GM23338 (cell line): ENCODE data around the gene MYL5.

Source experiments
- CREB1 ChIP-seq: fragments of 250-450 bp; sonication (Bioruptor Pico); IDR thresholded peaks from 2 replicates; pipeline ENCODE4 v1.5.0; 2020; ENCODE audit warnings: low read depth, mild to moderate bottlenecking, moderate library complexity
- EZH2 ChIP-seq: fragments of 200-600 bp; sonication (generic); IDR thresholded peaks from one replicate; pipeline ENCODE4 v1.8.0; 2017; ENCODE audit warnings: antibody characterized with exemption, mild to moderate bottlenecking, low read depth; ENCODE audit not compliant: unreplicated experiment
- EZH2phosphoT487 ChIP-seq: fragments of 200-600 bp; sonication (generic); IDR thresholded peaks from one replicate; pipeline ENCODE4 v1.8.1; 2018; ENCODE audit warnings: antibody characterized with exemption; ENCODE audit not compliant: unreplicated experiment
- JUNB ChIP-seq: IDR thresholded peaks from one replicate; pipeline ENCODE4 v1.6.1; 2016; ENCODE audit warnings: antibody characterized with exemption; ENCODE audit not compliant: unreplicated experiment
- NANOG ChIP-seq: IDR thresholded peaks from 2 replicates; pipeline ENCODE4 v1.6.1; 2016; ENCODE audit warnings: antibody characterized with exemption, borderline replicate concordance
- POLR2AphosphoS5 ChIP-seq: IDR thresholded peaks from 2 replicates; pipeline ENCODE4 v1.6.1; 2016; ENCODE audit warnings: antibody characterized with exemption, low read depth
- STAT1 ChIP-seq: IDR thresholded peaks from one replicate; pipeline ENCODE4 v1.6.1; 2016; ENCODE audit warnings: antibody characterized with exemption; ENCODE audit not compliant: unreplicated experiment
- ZNF114 ChIP-seq: fragments of 250-450 bp; sonication (Bioruptor Pico); IDR thresholded peaks from 2 replicates; pipeline ENCODE4 v1.5.0; 2020; ENCODE audit warnings: mild to moderate bottlenecking, moderate library complexity
- ZNF331 ChIP-seq: fragments of 250-450 bp; sonication (Bioruptor Pico); IDR thresholded peaks from 2 replicates; pipeline ENCODE4 v1.5.0; 2020; ENCODE audit warnings: low read depth, mild to moderate bottlenecking, moderate library complexity
- TF ChIP-seq, protein P1 (sequence below), 2 experiments: fragments of 200-600 bp in 1 of 2; sonication (generic) in 1 of 2; conservative IDR thresholded peaks; 2 replicates each; pipeline versions ENCODE4 v1.5.1 to v1.6.1; 2016 to 2017; ENCODE audit warnings: antibody characterized with exemption in 2 of 2, low read depth in 2 of 2, mild to moderate bottlenecking in 2 of 2, moderate library complexity in 1 of 2
- TF ChIP-seq, protein P2 (sequence below): IDR thresholded peaks from one replicate; pipeline ENCODE4 v1.6.1; 2018; ENCODE audit warnings: antibody characterized with exemption; ENCODE audit not compliant: unreplicated experiment

DNA sequence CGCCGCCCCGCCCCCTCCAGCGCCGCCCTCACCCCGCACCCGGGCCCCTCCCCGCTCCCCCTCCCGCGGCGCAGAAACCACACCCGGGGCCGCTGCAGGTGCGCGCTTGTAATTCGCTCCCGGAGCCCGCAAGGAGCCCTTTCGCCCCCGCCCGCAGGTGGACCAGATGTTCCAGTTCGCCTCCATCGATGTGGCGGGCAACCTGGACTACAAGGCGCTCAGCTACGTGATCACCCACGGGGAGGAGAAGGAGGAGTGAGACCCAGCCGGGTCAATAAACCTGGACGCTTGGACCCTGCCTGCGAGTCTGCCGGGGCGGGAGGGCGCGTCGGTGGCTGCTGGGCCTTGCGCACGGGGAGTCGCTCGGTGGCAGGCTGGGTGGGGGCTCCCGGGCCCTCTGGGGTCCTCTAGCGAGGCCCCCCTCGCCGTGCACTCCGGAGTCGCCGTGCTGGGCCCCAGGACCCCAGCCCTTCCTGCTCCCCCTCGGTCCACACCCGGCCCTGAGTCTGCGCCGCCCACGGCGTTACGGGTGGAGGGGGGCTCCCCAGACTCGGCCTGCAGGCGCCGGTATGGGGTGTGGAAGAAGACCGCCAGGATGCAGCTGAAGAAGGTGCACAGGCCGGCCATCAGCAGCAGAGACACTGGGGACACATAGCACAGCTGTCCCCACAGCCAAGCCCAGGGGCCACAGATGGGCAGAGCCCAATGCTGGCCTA, 7.6 kb downstream of the MYL5 start:
- TF ChIP-seq, protein P1, sequence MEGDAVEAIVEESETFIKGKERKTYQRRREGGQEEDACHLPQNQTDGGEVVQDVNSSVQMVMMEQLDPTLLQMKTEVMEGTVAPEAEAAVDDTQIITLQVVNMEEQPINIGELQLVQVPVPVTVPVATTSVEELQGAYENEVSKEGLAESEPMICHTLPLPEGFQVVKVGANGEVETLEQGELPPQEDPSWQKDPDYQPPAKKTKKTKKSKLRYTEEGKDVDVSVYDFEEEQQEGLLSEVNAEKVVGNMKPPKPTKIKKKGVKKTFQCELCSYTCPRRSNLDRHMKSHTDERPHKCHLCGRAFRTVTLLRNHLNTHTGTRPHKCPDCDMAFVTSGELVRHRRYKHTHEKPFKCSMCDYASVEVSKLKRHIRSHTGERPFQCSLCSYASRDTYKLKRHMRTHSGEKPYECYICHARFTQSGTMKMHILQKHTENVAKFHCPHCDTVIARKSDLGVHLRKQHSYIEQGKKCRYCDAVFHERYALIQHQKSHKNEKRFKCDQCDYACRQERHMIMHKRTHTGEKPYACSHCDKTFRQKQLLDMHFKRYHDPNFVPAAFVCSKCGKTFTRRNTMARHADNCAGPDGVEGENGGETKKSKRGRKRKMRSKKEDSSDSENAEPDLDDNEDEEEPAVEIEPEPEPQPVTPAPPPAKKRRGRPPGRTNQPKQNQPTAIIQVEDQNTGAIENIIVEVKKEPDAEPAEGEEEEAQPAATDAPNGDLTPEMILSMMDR (conservative IDR thresholded peaks at IDR 0.05; ENCODE audit: low read depth in 2 of 2): no peak
- TF ChIP-seq, protein P2, sequence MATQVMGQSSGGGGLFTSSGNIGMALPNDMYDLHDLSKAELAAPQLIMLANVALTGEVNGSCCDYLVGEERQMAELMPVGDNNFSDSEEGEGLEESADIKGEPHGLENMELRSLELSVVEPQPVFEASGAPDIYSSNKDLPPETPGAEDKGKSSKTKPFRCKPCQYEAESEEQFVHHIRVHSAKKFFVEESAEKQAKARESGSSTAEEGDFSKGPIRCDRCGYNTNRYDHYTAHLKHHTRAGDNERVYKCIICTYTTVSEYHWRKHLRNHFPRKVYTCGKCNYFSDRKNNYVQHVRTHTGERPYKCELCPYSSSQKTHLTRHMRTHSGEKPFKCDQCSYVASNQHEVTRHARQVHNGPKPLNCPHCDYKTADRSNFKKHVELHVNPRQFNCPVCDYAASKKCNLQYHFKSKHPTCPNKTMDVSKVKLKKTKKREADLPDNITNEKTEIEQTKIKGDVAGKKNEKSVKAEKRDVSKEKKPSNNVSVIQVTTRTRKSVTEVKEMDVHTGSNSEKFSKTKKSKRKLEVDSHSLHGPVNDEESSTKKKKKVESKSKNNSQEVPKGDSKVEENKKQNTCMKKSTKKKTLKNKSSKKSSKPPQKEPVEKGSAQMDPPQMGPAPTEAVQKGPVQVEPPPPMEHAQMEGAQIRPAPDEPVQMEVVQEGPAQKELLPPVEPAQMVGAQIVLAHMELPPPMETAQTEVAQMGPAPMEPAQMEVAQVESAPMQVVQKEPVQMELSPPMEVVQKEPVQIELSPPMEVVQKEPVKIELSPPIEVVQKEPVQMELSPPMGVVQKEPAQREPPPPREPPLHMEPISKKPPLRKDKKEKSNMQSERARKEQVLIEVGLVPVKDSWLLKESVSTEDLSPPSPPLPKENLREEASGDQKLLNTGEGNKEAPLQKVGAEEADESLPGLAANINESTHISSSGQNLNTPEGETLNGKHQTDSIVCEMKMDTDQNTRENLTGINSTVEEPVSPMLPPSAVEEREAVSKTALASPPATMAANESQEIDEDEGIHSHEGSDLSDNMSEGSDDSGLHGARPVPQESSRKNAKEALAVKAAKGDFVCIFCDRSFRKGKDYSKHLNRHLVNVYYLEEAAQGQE: no peak
- TF ChIP-seq STAT1 (no peak), POLR2AphosphoS5 (no peak), ZNF114 (CRISPR knock-in tag) (no peak), EZH2phosphoT487 (no peak), JUNB (no peak), CREB1 (CRISPR knock-in tag) (no peak), EZH2 (no peak), NANOG (no peak), ZNF331 (CRISPR knock-in tag) (no peak)
